22Rv1 (cell line): Measurements from ENCODE around the gene C1QTNF1.

ENCODE experiments used
- H3K27ac ChIP-seq: fragments of 450-650 bp; 2 replicates; pipeline ENCODE4 v1.5.1; 2017
- CTCF ChIP-seq: fragments of 450-650 bp; IDR thresholded peaks from 2 replicates; pipeline ENCODE4 v1.5.1; 2017; ENCODE audit warnings: mild to moderate bottlenecking
- ZFX ChIP-seq: fragments of 450-650 bp; IDR thresholded peaks from 2 replicates; pipeline ENCODE4 v1.6.1; 2017; ENCODE audit warnings: antibody characterized with exemption, borderline replicate concordance

C1QTNF1 gene

DNA sequence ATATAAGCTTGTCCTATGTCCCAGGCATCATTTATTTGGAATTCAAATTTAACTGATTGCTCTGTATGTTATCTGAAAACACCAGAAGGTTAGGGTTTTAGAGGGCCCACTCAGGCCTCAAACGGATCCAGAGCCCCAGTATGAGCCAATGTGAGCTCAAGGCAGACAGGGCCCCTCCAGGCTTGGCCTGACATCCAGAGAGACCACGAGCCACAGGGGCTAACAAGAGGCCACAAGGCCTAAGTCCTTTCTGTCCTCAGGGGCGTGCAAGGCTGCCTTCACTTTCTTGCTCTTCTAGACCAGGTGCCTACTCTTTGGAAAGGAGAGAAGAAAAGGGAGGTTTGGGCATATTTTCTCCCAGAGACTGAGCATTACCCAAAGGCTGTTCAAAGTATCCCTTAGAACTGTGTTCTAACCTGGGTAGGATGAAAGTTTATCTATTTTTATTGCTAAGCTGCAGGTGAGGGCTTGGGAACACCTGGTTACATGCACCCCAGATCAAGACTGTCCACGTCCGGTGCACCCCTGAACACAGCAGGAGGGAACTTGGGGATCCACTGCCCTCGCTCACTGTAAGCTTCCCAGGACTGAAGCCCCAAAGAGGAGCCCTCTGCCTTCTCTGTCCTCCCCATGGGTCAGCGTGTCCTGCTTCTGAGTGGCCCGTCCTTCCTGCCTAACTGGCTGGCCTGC lies 49.2 kb downstream of the C1QTNF1 start:
- no peak overlapping the region for H3K27ac ChIP-seq
- no peak for TF ChIP-seq ZFX
- TF ChIP-seq CTCF: no peak

DNA sequence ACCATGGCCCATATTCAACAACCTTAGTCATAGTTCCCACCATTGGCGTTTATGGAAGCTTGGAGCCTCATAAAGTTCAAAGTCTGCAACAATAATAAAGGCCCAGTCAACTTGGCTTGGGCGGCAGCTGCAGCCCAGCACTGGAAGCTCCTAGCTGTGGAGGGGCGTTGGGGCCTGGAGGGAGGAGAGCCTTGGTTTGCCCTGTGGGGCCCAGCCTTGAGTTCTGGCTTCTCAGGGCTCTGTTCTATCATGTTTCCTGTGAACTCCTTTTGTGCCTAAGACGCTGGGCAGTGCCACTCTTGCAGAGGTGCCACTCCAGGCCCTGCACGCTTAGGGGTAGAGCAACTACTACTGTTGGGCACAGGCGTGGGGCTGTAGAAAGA lies 49.7 kb downstream of the C1QTNF1 start:
- H3K27ac ChIP-seq: no peak overlapping the region
- TF ChIP-seq CTCF (no peak), ZFX (no peak)

DNA sequence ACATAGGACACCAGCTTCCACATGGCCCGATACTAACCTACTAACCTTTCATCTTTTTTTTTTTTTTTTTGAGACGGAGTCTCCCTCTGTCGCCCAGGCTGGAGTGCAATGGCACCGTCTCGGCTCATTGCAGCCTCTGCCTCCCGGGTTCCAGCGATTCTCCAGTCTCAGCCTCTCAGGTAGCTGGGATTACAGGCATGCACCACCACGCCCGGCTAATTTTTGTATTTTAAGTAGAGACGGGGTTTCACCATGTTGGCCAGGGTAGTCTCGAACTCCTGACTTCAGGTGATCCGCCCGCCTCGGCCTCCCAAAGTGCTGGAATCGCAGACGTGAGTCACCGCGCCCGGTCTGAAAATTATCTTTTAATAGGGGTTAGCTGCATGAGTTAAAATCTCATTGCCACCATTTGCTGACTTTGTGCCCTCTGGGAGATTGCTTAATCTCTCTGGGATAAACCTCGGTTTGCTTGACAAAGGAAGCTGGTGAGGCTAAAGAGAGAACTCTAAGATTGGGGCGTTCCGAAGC lies 50.2 kb downstream of the C1QTNF1 start:
- H3K27ac ChIP-seq: peak overlapping the region; percentile 50; the same call in 1 of the 2 replicates

DNA sequence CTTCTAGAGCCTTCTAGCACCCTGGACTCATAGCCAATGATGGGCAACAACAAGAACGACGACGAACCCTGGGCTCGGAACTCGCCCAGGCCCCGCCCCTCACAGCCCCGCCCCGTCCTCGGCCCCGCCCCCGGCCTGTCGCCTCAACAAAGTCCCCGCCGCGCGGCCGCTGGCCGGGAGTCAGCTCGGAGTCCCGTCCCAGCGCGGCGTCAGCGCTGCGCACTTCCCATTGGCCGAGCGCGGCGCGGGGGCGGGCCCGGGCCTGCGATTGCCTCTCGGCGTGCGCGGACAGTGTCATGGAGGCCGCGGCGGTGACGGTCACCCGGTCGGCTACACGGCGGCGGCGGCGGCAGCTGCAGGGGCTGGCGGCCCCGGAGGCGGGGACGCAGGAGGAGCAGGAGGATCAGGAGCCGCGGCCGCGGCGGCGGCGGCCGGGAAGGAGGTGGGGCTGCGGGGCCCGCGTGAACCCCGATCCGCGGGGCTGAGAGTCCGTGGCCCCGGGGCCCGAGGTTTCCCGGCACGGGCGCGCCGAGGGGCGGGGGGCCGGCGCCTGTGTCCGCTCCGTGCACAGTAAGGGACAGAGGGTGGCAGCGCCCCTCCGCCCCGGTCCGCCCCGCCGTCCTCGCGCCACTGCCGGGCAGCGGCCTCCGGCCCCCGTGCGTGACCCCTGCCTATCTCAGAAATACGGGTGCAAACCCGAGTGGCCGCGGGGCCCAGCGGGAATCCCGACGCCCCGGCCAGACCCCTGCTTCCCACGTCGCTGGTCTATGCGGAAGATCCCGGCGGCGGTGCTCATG lies 50.9 kb downstream of the C1QTNF1 start, which contains the start of gene ENGASE:
Gene ENGASE, plus strand, starts transcription at position 176 of the 797 bp plus-strand sequence. Its CDS starts 121 bp downstream, at position 297.
- TF ChIP-seq CTCF: no peak
- peak within 1 kb of the TSS; percentile 50; the same call in 1 of the 2 replicates for H3K27ac ChIP-seq

- TF ChIP-seq ZFX: no peak
- TF ChIP-seq CTCF: no peak
- no peak overlapping the region for H3K27ac ChIP-seq
Measured at GRCh38 chr17:79075446-79075750, 51.4 kb downstream of the C1QTNF1 start.

GRCh38 chr17:79075861-79076406 lies 52.0 kb downstream of the C1QTNF1 start:
- H3K27ac ChIP-seq: no peak overlapping the region
- TF ChIP-seq ZFX (no peak), CTCF (no peak)

GRCh38 chr17:79077587-79077986 lies 53.6 kb downstream of the C1QTNF1 start:
- no peak for TF ChIP-seq CTCF
- H3K27ac ChIP-seq: no peak overlapping the region
